HG03460 (cell line): Measurements from ENCODE around the gene FLVCR2.

Source experiments
- ATAC-seq: cut with Tn5 transposase; IDR thresholded peaks from one replicate; pipeline ENCODE4 v1.9.1; 2021; ENCODE audit not compliant: unreplicated experiment

FLVCR2 gene

GRCh38 chr14:75626396-75626795, 48.0 kb downstream of the FLVCR2 start:
- no peak for ATAC-seq

DNA sequence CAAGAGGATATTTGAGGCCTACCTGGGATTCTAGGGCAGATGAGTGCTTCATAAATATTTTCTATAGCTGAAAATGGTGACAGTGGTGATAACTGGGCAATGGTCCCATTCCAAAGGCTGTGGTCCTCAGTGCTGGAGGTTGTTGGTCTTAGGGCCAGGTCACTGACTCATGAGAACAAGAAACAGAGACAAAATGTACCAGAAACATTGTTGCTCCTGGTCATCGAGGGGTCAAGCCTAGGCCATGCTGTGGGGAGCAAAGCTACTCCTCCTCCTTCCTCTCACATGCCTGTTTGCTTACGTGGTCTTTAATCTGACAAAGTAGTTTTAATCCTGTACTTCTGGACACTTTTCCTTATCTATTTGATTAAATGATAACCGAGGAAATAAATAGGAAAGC, 48.4 kb downstream of the FLVCR2 start:
- ATAC-seq = no peak

- ATAC-seq = no peak
These were observed 49.0 kb downstream of the FLVCR2 start for GRCh38 chr14:75627406-75627805.

GRCh38 chr14:75628816-75629215, 50.4 kb downstream of the FLVCR2 start:
- no peak for ATAC-seq

DNA sequence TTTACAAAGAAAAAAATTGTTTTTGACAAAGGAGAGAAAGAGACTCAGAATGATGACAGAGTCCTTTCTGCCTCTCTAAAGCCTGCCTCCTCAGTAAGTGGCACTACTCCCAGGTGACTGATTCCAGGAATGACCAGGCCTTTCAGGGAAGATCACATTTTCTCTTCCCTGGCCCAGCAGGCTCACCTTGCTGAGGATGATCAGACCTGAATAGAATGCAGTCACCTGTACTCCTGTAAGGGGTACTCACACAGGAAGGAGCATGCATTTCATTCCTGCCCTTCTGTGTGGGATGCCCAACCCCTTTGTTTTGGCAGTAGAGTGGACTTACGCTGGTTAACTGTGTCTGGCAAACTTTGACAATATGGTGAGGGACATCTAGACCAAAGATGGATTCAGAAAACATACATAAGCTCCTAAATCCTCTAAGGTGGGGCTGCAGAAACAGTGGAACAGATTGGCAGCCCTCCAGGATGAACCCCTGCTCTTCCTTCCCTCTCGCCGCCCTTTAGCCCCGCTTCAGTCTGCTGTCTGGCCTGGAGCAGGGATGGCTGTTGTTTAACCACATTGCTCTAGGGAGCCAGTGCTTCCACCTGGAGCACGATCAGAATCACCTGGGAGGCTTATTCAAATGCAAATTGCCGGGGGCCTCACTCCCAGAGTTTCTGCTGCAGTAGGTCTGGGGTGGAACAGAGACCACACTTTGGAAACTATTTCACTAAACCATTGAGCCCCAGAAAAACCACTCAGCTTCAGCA, 52.5 kb downstream of the FLVCR2 start:
- no peak for ATAC-seq

DNA sequence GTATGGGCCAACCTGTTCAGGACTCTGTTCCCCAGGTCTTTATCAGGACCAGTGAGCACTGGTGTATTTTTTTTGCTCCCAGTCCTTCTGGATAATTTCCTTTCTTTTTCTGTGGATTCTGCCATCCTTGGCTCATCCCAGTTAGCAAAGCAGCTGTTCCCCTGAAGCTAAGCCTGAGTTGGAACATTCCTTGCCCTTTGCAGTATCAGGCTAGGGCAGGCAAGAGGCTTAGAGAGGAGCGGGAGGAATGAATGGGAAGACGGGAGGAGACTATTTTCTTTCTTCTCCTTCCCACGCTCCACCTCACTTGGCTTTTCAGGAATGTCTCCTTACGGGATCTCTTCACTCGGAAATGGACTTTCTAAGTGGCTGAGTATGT, 53.0 kb downstream of the FLVCR2 start:
- no peak for ATAC-seq

- no peak for ATAC-seq
These were observed 56.4 kb downstream of the FLVCR2 start for GRCh38 chr14:75634848-75635247.

DNA sequence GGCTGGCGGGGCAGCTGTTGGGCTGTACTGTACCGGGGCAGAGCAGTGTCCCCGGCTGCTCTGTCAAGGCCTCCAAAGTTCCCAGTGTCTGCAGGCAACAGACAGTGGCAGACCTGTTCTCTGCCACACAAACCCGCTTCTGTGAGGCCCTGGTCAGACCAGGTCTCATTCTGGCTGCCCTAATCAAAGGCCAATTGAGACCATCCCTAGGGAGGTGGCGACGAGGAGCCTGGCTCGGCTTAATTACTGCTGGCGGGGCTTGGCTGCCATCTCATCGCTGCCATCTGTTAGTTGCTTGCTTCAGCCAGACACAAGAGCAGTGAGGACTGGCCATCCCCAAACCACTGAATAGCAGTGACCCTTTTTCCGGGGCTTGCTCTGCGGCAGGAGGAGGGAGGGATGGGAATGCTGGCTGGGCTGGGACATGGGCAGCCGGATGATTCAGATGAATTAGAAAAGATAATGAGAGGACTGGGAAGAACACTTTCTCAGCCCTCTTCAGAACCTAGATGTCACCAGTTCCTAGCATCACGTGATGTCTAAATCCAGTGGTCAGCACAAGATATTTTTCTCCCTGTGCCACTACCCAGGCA, 57.8 kb downstream of the FLVCR2 start:
- ATAC-seq = no peak

GRCh38 chr14:75640876-75641275, 62.5 kb downstream of the FLVCR2 start:
- no peak for ATAC-seq

DNA sequence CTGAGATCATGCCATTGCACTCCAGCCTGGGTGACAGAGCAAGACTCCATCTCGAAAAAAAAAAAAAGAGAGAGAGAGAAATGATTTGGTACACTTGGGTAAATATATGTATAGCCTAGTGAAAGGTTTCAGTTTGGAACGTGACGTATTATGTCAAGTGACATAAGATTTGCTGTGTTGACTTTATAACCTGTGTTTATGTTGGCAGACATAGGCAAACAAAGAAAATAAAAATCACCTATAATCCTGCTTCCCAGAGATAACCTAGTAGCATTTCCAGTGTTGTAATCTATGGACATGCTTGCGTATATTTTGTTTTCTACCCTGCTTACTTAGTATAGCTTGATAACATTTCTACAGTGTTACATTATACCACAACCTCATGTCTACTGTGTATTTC, 65.6 kb downstream of the FLVCR2 start:
- ATAC-seq = no peak

DNA sequence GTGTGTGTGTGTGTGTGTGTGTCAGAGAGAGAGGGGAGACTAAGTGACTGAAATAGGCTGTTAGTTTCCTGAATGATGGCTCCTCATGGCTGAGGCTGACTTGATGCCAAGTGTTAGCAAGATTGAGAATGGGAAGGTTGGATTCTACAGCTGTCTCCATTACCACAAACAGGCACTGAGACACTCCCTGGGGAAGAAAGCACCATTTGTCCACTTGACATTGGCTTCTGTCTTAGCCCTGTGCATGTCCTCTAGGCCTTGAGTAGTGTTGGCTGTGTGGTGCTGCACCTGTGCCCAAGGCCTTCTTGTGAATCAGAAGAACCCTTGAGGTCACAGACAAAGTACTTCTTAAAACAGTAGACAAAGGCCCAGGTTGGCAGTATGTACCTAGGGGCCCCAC, 66.6 kb downstream of the FLVCR2 start:
- no peak for ATAC-seq

DNA sequence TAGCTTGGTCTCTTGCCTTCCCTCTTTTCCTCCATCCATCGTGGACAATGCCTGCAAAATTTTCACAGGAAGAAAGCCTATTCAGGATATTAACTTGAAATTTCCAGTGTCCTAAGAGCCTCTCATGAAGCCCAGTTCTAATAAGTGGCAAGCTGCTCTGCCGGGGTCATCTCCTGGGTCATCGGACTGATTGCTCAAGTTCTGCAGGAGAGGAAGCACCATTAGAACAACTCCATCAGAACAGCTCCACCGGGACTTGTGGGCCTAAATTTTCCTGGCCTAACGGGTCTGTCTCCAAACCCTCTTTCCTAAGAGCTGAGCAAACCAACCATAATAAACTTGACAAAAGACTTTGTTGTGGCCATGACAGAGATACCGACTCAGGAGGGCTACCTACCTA, 68.3 kb downstream of the FLVCR2 start:
- ATAC-seq = no peak

GRCh38 chr14:75647640-75648039, 69.2 kb downstream of the FLVCR2 start:
- no peak for ATAC-seq

- ATAC-seq = no peak
These were observed 69.8 kb downstream of the FLVCR2 start for GRCh38 chr14:75648066-75648838.

GRCh38 chr14:75649337-75649736, 70.9 kb downstream of the FLVCR2 start:
- no peak for ATAC-seq

- no peak for ATAC-seq
These were observed 71.4 kb downstream of the FLVCR2 start for GRCh38 chr14:75649773-75650172.

GRCh38 chr14:75650253-75651058, 72.0 kb downstream of the FLVCR2 start:
- no peak for ATAC-seq

DNA sequence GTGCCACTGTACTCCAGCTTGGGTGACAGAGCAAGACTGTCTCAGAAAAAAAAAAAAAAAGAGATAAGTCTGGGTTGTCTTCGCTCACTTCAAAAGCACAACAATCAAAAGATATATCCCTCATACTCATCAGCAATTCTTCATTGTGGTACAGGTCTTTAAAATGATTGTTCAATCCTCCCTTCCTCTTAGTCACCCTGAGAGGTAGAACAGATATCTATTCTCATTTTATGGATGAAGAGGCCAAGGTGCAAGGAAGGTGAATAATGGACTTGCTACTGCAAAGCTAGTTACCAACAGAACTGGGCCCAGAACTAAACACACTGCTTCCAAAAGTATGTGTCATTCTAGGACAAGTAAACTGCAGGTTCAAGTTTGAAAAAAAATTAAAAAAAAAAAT, 75.1 kb downstream of the FLVCR2 start:
- ATAC-seq = no peak

GRCh38 chr14:75654127-75654732, 75.8 kb downstream of the FLVCR2 start:
- ATAC-seq = peak; percentile 71

DNA sequence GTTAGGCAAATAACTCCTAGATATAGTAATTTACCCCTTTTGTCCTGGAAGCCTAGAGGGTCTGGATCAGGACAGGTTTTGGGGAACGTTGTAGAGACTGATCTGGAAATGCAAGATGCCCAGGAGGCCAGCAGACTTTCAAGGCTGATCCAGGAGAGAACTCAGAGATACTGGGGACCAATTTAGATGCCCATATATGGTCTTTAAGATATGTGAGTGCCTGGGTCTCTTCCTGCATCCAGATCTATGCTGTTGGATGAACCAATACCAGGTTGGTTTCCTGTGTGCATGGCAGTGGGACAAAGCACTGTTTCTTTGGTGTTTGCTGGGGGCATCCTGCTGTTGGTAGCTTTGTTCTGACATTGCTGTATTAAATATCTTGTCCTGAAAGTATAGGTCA, 76.8 kb downstream of the FLVCR2 start:
- ATAC-seq = no peak

DNA sequence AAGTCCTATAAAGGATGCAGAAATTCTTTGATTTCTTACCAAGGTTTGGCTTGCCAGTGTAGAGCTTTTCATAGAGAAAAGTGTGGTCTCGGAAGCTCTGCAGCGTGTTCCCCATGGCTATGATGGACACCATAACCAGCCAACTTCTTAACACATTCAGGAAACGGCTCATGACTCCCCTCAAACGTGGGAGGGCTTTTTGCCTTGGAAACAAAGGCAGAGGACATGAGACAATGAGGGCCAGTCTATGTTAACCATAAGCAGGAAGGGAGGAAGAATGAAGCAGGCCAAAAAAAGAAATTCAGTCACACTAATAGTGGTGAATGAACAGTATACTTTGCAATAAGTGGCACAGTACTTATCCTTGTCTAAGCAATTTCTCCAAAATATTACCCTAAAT, 78.9 kb downstream of the FLVCR2 start:
- ATAC-seq = no peak
